SK-N-SH (cell line): ENCODE results near the gene ZDHHC8. TPM values are rescaled to one million over a fixed set of nuclear protein-coding genes. Genes with fewer than 3 reads are reported as not detected.
A peak's percentile ranks its signal among the peaks of the same experiment; 100 is the strongest.

Experiments used
- CTCF ChIA-PET: fragments of 300-600, 350-600 bp; formaldehyde crosslinking; extraction: SDS; loops from one replicate; lab custom pipeline; 2021; lab: Yijun Ruan, JAX
- POLR2A ChIA-PET: fragments of 350-600 bp; sonication (Branson Sonifier 250); formaldehyde crosslinking; extraction: SDS; loops from one replicate; lab custom pipeline; 2020; ENCODE audit warnings: antibody characterized with exemption, inconsistent platforms; lab: Yijun Ruan, JAX
- DNase-seq: peaks from one replicate; pipeline ENCODE4 v3.0.0; 2012
- H2AFZ ChIP-seq: fragments of 200-600 bp; sonication (generic); 2 replicates; pipeline ENCODE4 v1.8.1; 2016; ENCODE audit warnings: antibody characterized with exemption, mild to moderate bottlenecking, low read depth
- H3F3A ChIP-seq: fragments of 200-600 bp; sonication (generic); replicated peaks from 2 replicates; pipeline ENCODE3; 2016; ENCODE audit warnings: antibody characterized with exemption, mild to moderate bottlenecking; ENCODE audit not compliant: insufficient read depth
- H3K27ac ChIP-seq, 2 experiments: fragments of 200-500 bp in 1 of 2; fragments of 200-600 bp in 1 of 2; sonication (Bioruptor generic) in 1 of 2; sonication (generic), shearing (Covaris generic) in 1 of 2; 2 replicates each; pipeline versions ENCODE4 v1.5.1 to v1.6.1; 2014 to 2016; ENCODE audit warnings: low read depth in 2 of 2, inconsistent platforms in 1 of 2, low read length in 1 of 2, mild to moderate bottlenecking in 1 of 2, mixed read lengths in 1 of 2
- H3K27me3 ChIP-seq: fragments of 200-600 bp; sonication (generic), shearing (Covaris generic); 2 replicates; pipeline ENCODE4 v1.6.1; 2016; ENCODE audit warnings: mixed run types; ENCODE audit not compliant: insufficient read depth
- H3K36me3 ChIP-seq, 2 experiments: fragments of 200-500 bp in 1 of 2; fragments of 200-600 bp in 1 of 2; sonication (Bioruptor generic) in 1 of 2; sonication (generic) in 1 of 2; replicated peaks in 1 of 2; 2 replicates each; pipeline versions ENCODE3 to v1.5.1; 2014 to 2016; ENCODE audit warnings: low read length in 1 of 2, mild to moderate bottlenecking in 1 of 2; ENCODE audit not compliant: insufficient read depth in 2 of 2, control insufficient read depth in 1 of 2
- H3K4me1 ChIP-seq, 2 experiments: fragments of 200-500 bp in 1 of 2; fragments of 200-600 bp in 1 of 2; sonication (Bioruptor generic) in 1 of 2; sonication (generic), shearing (Covaris generic) in 1 of 2; 2 replicates each; pipeline versions ENCODE4 v1.5.1 to v1.6.1; 2014 to 2016; ENCODE audit warnings: low read depth in 1 of 2, low read length in 1 of 2, mixed run types in 1 of 2; ENCODE audit not compliant: insufficient read depth in 2 of 2, control insufficient read depth in 1 of 2
- H3K4me2 ChIP-seq: fragments of 200-600 bp; sonication (generic), shearing (Covaris generic); 2 replicates; pipeline ENCODE4 v1.6.1; 2017; ENCODE audit warnings: mixed run types
- H3K4me3 ChIP-seq, 2 experiments: fragments of 200-500 bp in 1 of 2; fragments of 200-600 bp in 1 of 2; sonication (Bioruptor generic) in 1 of 2; sonication (generic), shearing (Covaris generic) in 1 of 2; 2 replicates each; pipeline versions ENCODE4 v1.5.1 to v1.8.1; 2014 to 2016; ENCODE audit warnings: low read depth in 2 of 2, inconsistent platforms in 1 of 2, low read length in 1 of 2, mild to moderate bottlenecking in 1 of 2, mixed read lengths in 1 of 2, moderate library complexity in 1 of 2
- H3K79me2 ChIP-seq: fragments of 200-600 bp; sonication (generic); 2 replicates; pipeline ENCODE4 v1.8.1; 2017; ENCODE audit warnings: mild to moderate bottlenecking; ENCODE audit not compliant: insufficient read depth
- H3K9ac ChIP-seq: fragments of 200-600 bp; sonication (generic); 2 replicates; pipeline ENCODE4 v1.6.1; 2017; ENCODE audit warnings: mixed run types
- H3K9me2 ChIP-seq: fragments of 200-600 bp; sonication (generic); 2 replicates; pipeline ENCODE4 v1.6.1; 2017; ENCODE audit warnings: mixed run types
- H3K9me3 ChIP-seq: fragments of 200-600 bp; sonication (generic); 2 replicates; pipeline ENCODE4 v1.6.1; 2017; ENCODE audit warnings: mixed run types, mild to moderate bottlenecking, moderate library complexity
- H4K20me1 ChIP-seq: fragments of 200-600 bp; sonication (generic); 2 replicates; pipeline ENCODE4 v1.6.1; 2017; ENCODE audit warnings: mild to moderate bottlenecking, mixed run types; ENCODE audit not compliant: insufficient read depth
- CHD2 ChIP-seq: fragments of 150-350 bp; IDR thresholded peaks from 2 replicates; pipeline ENCODE4 v1.6.1; 2018; ENCODE audit warnings: low read length; ENCODE audit not compliant: partially characterized antibody
- ELF1 ChIP-seq: IDR thresholded peaks from 2 replicates; pipeline ENCODE4 v1.4.0; 2012
- EZH2phosphoT487 ChIP-seq: fragments of 200-600 bp; sonication (generic); IDR thresholded peaks from 2 replicates; pipeline ENCODE4 v1.6.1; 2017; ENCODE audit warnings: low read depth, mixed run types, mild to moderate bottlenecking, antibody characterized with exemption, moderate library complexity, borderline replicate concordance
- FOSL2 ChIP-seq: IDR thresholded peaks from 2 replicates; pipeline ENCODE4 v1.4.0; 2012; ENCODE audit warnings: low read depth, mild to moderate bottlenecking, moderate library complexity, borderline replicate concordance
- FOXM1 ChIP-seq: IDR thresholded peaks from 2 replicates; pipeline ENCODE4 v1.4.0; 2012; ENCODE audit warnings: low read depth, mild to moderate bottlenecking
- GABPA ChIP-seq: IDR thresholded peaks from 2 replicates; pipeline ENCODE4 v1.4.0; 2012; ENCODE audit warnings: low read depth, mild to moderate bottlenecking
- JUND ChIP-seq: IDR thresholded peaks from 2 replicates; pipeline ENCODE4 v1.4.0; 2012
- MEF2A ChIP-seq: IDR thresholded peaks from 2 replicates; pipeline ENCODE4 v1.4.0; 2012; ENCODE audit warnings: low read depth, borderline replicate concordance
- MXI1 ChIP-seq: IDR thresholded peaks from 2 replicates; pipeline ENCODE4 v1.6.1; 2012; ENCODE audit warnings: mild to moderate bottlenecking, low read depth, low read length, improper control_type of control experiment
- NFIC ChIP-seq: IDR thresholded peaks from 2 replicates; pipeline ENCODE4 v1.4.0; 2012; ENCODE audit warnings: borderline replicate concordance
- POLR2AphosphoS5 ChIP-seq: IDR thresholded peaks from 2 replicates; pipeline ENCODE4 v1.6.1; 2012; ENCODE audit warnings: low read depth, low read length
- RAD21 ChIP-seq: IDR thresholded peaks from 2 replicates; pipeline ENCODE4 v1.6.1; 2012; ENCODE audit warnings: mild to moderate bottlenecking, low read length
- RCOR1 ChIP-seq: fragments of 150-350 bp; IDR thresholded peaks from 2 replicates; pipeline ENCODE4 v1.6.1; 2017; ENCODE audit warnings: antibody characterized with exemption, low read length
- RFX5 ChIP-seq: IDR thresholded peaks from 2 replicates; pipeline ENCODE4 v1.6.1; 2012; ENCODE audit warnings: mild to moderate bottlenecking, improper control_type of control experiment, low read length
- RXRA ChIP-seq: IDR thresholded peaks from 2 replicates; pipeline ENCODE4 v1.4.0; 2012; ENCODE audit warnings: low read depth, mild to moderate bottlenecking, borderline replicate concordance
- SIN3A ChIP-seq: IDR thresholded peaks from 2 replicates; pipeline ENCODE4 v1.6.1; 2012; ENCODE audit warnings: low read depth, mild to moderate bottlenecking, low read length, moderate library complexity, borderline replicate concordance
- SMC3 ChIP-seq: IDR thresholded peaks from 2 replicates; pipeline ENCODE4 v1.6.1; 2012; ENCODE audit warnings: low read depth, low read length, improper control_type of control experiment
- TCF12 ChIP-seq: IDR thresholded peaks from 2 replicates; pipeline ENCODE4 v1.4.0; 2012
- TEAD4 ChIP-seq: IDR thresholded peaks from 2 replicates; pipeline ENCODE4 v1.4.0; 2012; ENCODE audit warnings: mild to moderate bottlenecking, borderline replicate concordance; ENCODE audit not compliant: insufficient read depth
- WGBS: methylation state at CpG from one replicate; pipeline ENCODE4 v1.1.6; 2017; ENCODE audit warnings: low lambda C conversion rate; 5-methylcytosine and 5-hydroxymethylcytosine counted together
- polyA plus RNA-seq, 3 experiments: library from polyadenylated mRNA; depleted of rRNA; stranded (reverse); fragments of >200 nt; gene quantifications; 2 replicates each; pipeline ENCODE4 v1.2.3, GENCODE V29; 2012
- TF ChIP-seq, protein P1 (sequence below): IDR thresholded peaks from 2 replicates; pipeline ENCODE4 v1.4.0; 2012; ENCODE audit warnings: low read depth
- TF ChIP-seq, protein P2 (sequence below): IDR thresholded peaks from 2 replicates; pipeline ENCODE4 v1.4.0; 2012; ENCODE audit warnings: low read depth, borderline replicate concordance
- TF ChIP-seq, protein P3 (sequence below): IDR thresholded peaks from 2 replicates; pipeline ENCODE4 v1.4.0; 2012; ENCODE audit warnings: low read depth, borderline replicate concordance
- TF ChIP-seq, protein P4 (sequence below): IDR thresholded peaks from 2 replicates; pipeline ENCODE4; 2012

ZDHHC8 gene
- polyA plus RNA-seq, 1 of the 3 experiments (the other 2 are of a cell fraction) = 65.3 TPM

DNA sequence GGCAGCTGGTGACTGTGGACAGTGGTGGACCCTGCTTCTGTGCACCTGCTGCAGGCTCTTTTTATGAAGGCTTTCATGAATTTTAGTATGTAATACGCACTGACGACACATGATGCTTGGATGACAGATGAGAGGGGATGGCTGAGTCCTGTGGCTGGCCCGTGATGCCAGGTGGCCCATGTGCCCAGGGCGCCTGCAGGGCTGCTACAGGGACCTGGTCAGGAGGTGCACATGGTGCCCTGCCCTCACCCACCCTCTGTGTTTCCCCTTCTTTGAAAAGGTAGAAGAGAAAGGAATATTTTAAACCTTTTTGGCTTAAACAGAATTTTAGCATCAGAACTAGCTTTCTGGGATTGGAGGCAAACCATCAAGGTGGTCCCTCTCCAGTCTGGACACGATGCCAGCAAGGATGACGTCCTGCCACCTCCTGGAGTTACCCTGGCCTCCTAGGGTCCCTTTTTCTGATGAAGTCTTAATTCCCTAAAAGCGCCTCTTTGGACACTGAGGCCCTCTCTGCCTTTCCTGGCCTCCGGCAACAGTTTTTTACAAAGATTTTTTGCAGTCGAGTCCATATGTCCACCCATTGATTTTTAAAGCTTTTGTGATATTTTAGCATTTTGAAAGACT is 21.1 kb upstream of the ZDHHC8 start:
- no peak overlapping the region for H3K9ac ChIP-seq
- no peaks in the 10 kb centered on the region for H3K9me3 ChIP-seq
- H3K9me2 ChIP-seq = no peaks in the 10 kb centered on the region
- peaks cover 24 to 94% of the 10 kb centered on the region in 2 experiments for H3K36me3 ChIP-seq
- no peak overlapping the region for H2AFZ ChIP-seq
- no peak overlapping the region for H3K4me3 ChIP-seq
- H4K20me1 ChIP-seq = peaks cover 14% of the 10 kb centered on the region; the same call in 1 of the 2 replicates
- H3K79me2 ChIP-seq = peaks cover 14% of the 10 kb centered on the region
- TF ChIP-seq POLR2AphosphoS5 = no peak
- TF ChIP-seq JUND = no peak
- no peak for TF ChIP-seq RFX5
- no peak for TF ChIP-seq TCF12
- ChIA-PET POLR2A (interaction anchor here (0.6 kb wide), 1 partner anchor 9 kb away, joined by 3 read pairs; no protein-coding TSS in a partner anchor), CTCF (interaction anchor here (0.5 to 2.3 kb wide), 9 partner anchors 9 to 279 kb away, joined by 3 to 10 read pairs (median 4); no protein-coding TSS in a partner anchor)
- 90% methylated on average over 8 of the region's 9 CpGs for WGBS
- no peak overlapping the region for H3K4me2 ChIP-seq
- peaks cover 16% of the 10 kb centered on the region for H3F3A ChIP-seq
- no peaks in the 10 kb centered on the region for H3K27me3 ChIP-seq
- peak overlapping the region; percentile 7 to 28; a peak in 2 of 4 replicates for H3K27ac ChIP-seq
- no peak for DNase-seq
- peaks cover 0 to 4% of the 10 kb centered on the region in 2 experiments; a peak in 1 of 4 replicates for H3K4me1 ChIP-seq

DNA sequence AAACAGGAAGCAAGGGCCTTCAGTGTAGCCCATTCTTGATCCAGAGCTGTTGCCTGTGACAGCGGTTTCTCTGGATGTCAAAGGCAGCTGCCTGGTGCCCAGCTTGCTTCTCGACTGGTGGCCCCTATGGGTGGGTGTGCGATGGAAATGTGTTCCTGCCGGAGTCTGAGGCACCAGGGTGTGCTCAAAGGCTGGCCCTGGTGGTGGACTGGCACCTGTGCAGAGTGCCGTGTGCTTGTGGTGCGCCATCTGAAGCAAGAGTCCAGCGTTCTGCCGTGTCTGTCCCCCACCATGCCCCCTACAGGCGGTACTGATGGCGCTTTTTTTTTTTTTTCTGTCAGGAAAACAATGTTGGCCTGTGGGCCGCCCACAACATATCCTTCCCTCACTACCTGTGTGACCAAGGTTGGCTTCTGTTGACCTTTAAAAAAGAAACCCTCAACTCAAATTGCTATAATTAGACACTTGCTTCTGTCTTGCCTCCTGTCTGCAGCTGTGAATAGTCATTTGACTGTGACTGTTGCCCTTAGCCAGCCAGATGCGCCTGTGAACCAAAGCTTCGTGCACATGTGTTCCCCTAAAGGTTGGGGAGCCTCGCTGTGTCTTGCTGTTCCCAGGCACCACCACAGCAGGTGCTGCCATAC is 20.4 kb upstream of the ZDHHC8 start:
- 69% methylated on average over 10 of the region's 14 CpGs for WGBS
- Histone ChIP-seq H3F3A (peaks cover 16% of the 10 kb centered on the region), H3K4me3 (no peak overlapping the region), H3K79me2 (peaks cover 20% of the 10 kb centered on the region), H3K4me2 (no peak overlapping the region), H4K20me1 (0 out of 2 replicates have a peak, but pooled peaks cover 8% of the 10 kb centered on the region), H3K4me1 (peaks cover 6 to 11% of the 10 kb centered on the region in 2 experiments; a peak in 1 of 4 replicates), H3K27me3 (no peaks in the 10 kb centered on the region), H3K9me2 (no peaks in the 10 kb centered on the region), H3K9me3 (no peaks in the 10 kb centered on the region), H3K36me3 (peaks cover 24 to 92% of the 10 kb centered on the region in 2 experiments), H3K27ac (peak overlapping the region; percentile 7 to 28; a peak in 3 of 4 replicates), H2AFZ (no peak overlapping the region), H3K9ac (no peak overlapping the region)
- ChIA-PET CTCF (interaction anchor here (0.5 to 2.3 kb wide), 16 partner anchors 10 to 279 kb away, joined by 3 to 10 read pairs (median 3); no protein-coding TSS in a partner anchor), POLR2A (interaction anchor here (0.6 kb wide), 1 partner anchor 10 kb away, joined by 3 read pairs; no protein-coding TSS in a partner anchor)
- DNase-seq = peak; percentile 87
- TF ChIP-seq, protein P1, sequence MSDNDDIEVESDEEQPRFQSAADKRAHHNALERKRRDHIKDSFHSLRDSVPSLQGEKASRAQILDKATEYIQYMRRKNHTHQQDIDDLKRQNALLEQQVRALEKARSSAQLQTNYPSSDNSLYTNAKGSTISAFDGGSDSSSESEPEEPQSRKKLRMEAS = no peak
- TF ChIP-seq CHD2 (peak; percentile 23), GABPA (no peak), EZH2phosphoT487 (no peak), JUND (no peak), TCF12 (no peak), MXI1 (peak; percentile 54; the same call in 1 of the 2 replicates), RCOR1 (no peak), SMC3 (no peak), SIN3A (peak; percentile 76; the same call in 1 of the 2 replicates), NFIC (no peak), RXRA (no peak), TEAD4 (no peak), POLR2AphosphoS5 (no peak), FOXM1 (no peak), MEF2A (no peak), RFX5 (no peak), RAD21 (0 out of 2 replicates have a peak, but pooled peaks have one; percentile 12), FOSL2 (no peak), ELF1 (no peak)
- TF ChIP-seq, protein P2, sequence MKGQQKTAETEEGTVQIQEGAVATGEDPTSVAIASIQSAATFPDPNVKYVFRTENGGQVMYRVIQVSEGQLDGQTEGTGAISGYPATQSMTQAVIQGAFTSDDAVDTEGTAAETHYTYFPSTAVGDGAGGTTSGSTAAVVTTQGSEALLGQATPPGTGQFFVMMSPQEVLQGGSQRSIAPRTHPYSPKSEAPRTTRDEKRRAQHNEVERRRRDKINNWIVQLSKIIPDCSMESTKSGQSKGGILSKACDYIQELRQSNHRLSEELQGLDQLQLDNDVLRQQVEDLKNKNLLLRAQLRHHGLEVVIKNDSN = no peak
- TF ChIP-seq, protein P3, sequence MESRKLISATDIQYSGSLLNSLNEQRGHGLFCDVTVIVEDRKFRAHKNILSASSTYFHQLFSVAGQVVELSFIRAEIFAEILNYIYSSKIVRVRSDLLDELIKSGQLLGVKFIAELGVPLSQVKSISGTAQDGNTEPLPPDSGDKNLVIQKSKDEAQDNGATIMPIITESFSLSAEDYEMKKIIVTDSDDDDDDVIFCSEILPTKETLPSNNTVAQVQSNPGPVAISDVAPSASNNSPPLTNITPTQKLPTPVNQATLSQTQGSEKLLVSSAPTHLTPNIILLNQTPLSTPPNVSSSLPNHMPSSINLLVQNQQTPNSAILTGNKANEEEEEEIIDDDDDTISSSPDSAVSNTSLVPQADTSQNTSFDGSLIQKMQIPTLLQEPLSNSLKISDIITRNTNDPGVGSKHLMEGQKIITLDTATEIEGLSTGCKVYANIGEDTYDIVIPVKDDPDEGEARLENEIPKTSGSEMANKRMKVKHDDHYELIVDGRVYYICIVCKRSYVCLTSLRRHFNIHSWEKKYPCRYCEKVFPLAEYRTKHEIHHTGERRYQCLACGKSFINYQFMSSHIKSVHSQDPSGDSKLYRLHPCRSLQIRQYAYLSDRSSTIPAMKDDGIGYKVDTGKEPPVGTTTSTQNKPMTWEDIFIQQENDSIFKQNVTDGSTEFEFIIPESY = no peak
- TF ChIP-seq, protein P4, sequence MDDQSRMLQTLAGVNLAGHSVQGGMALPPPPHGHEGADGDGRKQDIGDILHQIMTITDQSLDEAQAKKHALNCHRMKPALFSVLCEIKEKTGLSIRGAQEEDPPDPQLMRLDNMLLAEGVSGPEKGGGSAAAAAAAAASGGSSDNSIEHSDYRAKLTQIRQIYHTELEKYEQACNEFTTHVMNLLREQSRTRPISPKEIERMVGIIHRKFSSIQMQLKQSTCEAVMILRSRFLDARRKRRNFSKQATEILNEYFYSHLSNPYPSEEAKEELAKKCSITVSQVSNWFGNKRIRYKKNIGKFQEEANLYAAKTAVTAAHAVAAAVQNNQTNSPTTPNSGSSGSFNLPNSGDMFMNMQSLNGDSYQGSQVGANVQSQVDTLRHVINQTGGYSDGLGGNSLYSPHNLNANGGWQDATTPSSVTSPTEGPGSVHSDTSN = no peak; the same call in 1 of the 2 replicates
